ENCODE measurements around the gene GJD3. TPM values are rescaled to one million over a fixed set of nuclear protein-coding genes. Genes with fewer than 3 reads are reported as not detected.
"Not testable (repeated sequence)": the region's sequence is repeated elsewhere in the genome, so short reads cannot be mapped to it uniquely, and the experiment has no call there.

Gene GJD3
- total RNA-seq, 2 donors from 2014 or later, result not detected

- DNase-seq (ENCODE audit: low spot score in 2 of 2), result no peak
- peaks cover 0 to 12% of the 10 kb centered on the region in 2 donors for H3K9me3 Mint-ChIP-seq
- H3K27ac Mint-ChIP-seq, result peak overlapping the region in 1 of 2 donors; percentile 66
- no peak for ATAC-seq
- peaks cover 0 to 13% of the 10 kb centered on the region in 2 donors for H3K36me3 Mint-ChIP-seq
These were observed 9.5 kb upstream of the GJD3 start for GRCh38 chr17:40373999-40374398.

GRCh38 chr17:40373324-40373723, 8.8 kb upstream of the GJD3 start:
- H3K36me3 Mint-ChIP-seq, result peaks cover 0 to 13% of the 10 kb centered on the region in 2 donors
- H3K9me3 Mint-ChIP-seq, result peaks cover 0 to 12% of the 10 kb centered on the region in 2 donors
- H3K27ac Mint-ChIP-seq, result peak overlapping the region; percentile 3 to 66
- peak in 1 of 2 donors; percentile 14 for DNase-seq (ENCODE audit: low spot score in 2 of 2)
- peak; percentile 81 to 92 for ATAC-seq

- DNase-seq (ENCODE audit: low spot score in 2 of 2); ATAC-seq: not testable (repeated sequence)
- Mint-ChIP-seq H3K36me3 (peaks cover 0 to 13% of the 10 kb centered on the region in 2 donors), H3K9me3 (peaks cover 0 to 12% of the 10 kb centered on the region in 2 donors), H3K27ac (peak overlapping the region; percentile 58 to 66)
These were observed 8.1 kb upstream of the GJD3 start for GRCh38 chr17:40372644-40373043.

GRCh38 chr17:40372031-40372430, 7.5 kb upstream of the GJD3 start:
- Mint-ChIP-seq H3K36me3 (peaks cover 0 to 11% of the 10 kb centered on the region in 2 donors), H3K27ac (peak overlapping the region in 1 of 2 donors; percentile 66), H3K9me3 (peaks cover 0 to 11% of the 10 kb centered on the region in 2 donors)
- ATAC-seq (no peak), DNase-seq (ENCODE audit: low spot score in 2 of 2) (peak in 1 of 2 donors; percentile 35)

- H3K27ac Mint-ChIP-seq, result peak overlapping the region in 1 of 2 donors; percentile 47
- peaks cover 0 to 5% of the 10 kb centered on the region in 2 donors for H3K9me3 Mint-ChIP-seq
These were observed 6.9 kb upstream of the GJD3 start for GRCh38 chr17:40371261-40371929.

GRCh38 chr17:40369923-40370322, 5.4 kb upstream of the GJD3 start:
- DNase-seq (ENCODE audit: low spot score in 2 of 2) (peak in 1 of 2 donors; percentile 44), ATAC-seq (no peak)
- H3K27ac Mint-ChIP-seq, result no peak overlapping the region
- H3K9me3 Mint-ChIP-seq, result peaks cover 0 to 4% of the 10 kb centered on the region in 2 donors
- peaks cover 0 to 5% of the 10 kb centered on the region in 2 donors for H3K36me3 Mint-ChIP-seq

More at GRCh38 chr17:40371261-40371929, 6.9 kb upstream of the GJD3 start:
- DNase-seq (ENCODE audit: low spot score in 2 of 2) (peak in 1 of 2 donors; percentile 46), ATAC-seq (peak in 1 of 2 donors; percentile 69)
- peaks cover 0 to 5% of the 10 kb centered on the region in 2 donors for H3K36me3 Mint-ChIP-seq

- not testable (repeated sequence) for H3K36me3 Mint-ChIP-seq, ATAC-seq, H3K27ac Mint-ChIP-seq, H3K9me3 Mint-ChIP-seq
- DNase-seq (ENCODE audit: low spot score in 2 of 2), result peak in 1 of 2 donors; percentile 16
These were observed 3.2 kb upstream of the GJD3 start for GRCh38 chr17:40367728-40368127.

- Mint-ChIP-seq H3K27ac (no peak overlapping the region), H3K9me3 (peaks cover 0 to 4% of the 10 kb centered on the region in 2 donors), H3K36me3 (peaks cover 0 to 5% of the 10 kb centered on the region in 2 donors)
- no peak for ATAC-seq
- no peak for DNase-seq (ENCODE audit: low spot score in 2 of 2)
These were observed 2.5 kb upstream of the GJD3 start for GRCh38 chr17:40366861-40367518.

GRCh38 chr17:40366076-40366860, 1.7 kb upstream of the GJD3 start:
- Mint-ChIP-seq H3K27ac (no peak overlapping the region), H3K9me3 (peaks cover 0 to 2% of the 10 kb centered on the region in 2 donors), H3K36me3 (peaks cover 0 to 2% of the 10 kb centered on the region in 2 donors)
- DNase-seq (ENCODE audit: low spot score in 2 of 2) (no peak), ATAC-seq (no peak)

GRCh38 chr17:40364906-40365305, 369 bp upstream of the GJD3 start:
- Mint-ChIP-seq H3K36me3 (no peaks in the 10 kb centered on the region), H3K9me3 (no peaks in the 10 kb centered on the region), H3K27ac (no peak overlapping the region)
- no peak for ATAC-seq
- DNase-seq (ENCODE audit: low spot score in 2 of 2), result no peak

GRCh38 chr17:40363111-40363827, 1.3 kb downstream of the GJD3 start:
- H3K9me3 Mint-ChIP-seq, result no peaks in the 10 kb centered on the region
- no peaks in the 10 kb centered on the region for H3K36me3 Mint-ChIP-seq
- peak; percentile 35 to 43 for ATAC-seq
- H3K27ac Mint-ChIP-seq, result no peak overlapping the region
- DNase-seq (ENCODE audit: low spot score in 2 of 2), result peak; percentile 38 to 68

- Mint-ChIP-seq H3K9me3 (no peaks in the 10 kb centered on the region), H3K36me3 (no peaks in the 10 kb centered on the region), H3K27ac (peak overlapping the region in 1 of 2 donors; percentile 87)
- DNase-seq (ENCODE audit: low spot score in 2 of 2) (peak; percentile 91), ATAC-seq (peak; percentile 90 to 93)
These were observed 1.8 kb downstream of the GJD3 start for GRCh38 chr17:40362696-40363110.

- DNase-seq (ENCODE audit: low spot score in 2 of 2), result no peak
- H3K36me3 Mint-ChIP-seq, result no peaks in the 10 kb centered on the region
- peak; percentile 11 to 54 for ATAC-seq
- peak overlapping the region in 1 of 2 donors; percentile 87 for H3K27ac Mint-ChIP-seq
- H3K9me3 Mint-ChIP-seq, result no peaks in the 10 kb centered on the region
These were observed 2.4 kb downstream of the GJD3 start for GRCh38 chr17:40361925-40362695.

GRCh38 chr17:40361063-40361924, 3.2 kb downstream of the GJD3 start:
- ATAC-seq (no peak), DNase-seq (ENCODE audit: low spot score in 2 of 2) (no peak)
- no peak overlapping the region for H3K27ac Mint-ChIP-seq
- H3K9me3 Mint-ChIP-seq, result no peaks in the 10 kb centered on the region
- H3K36me3 Mint-ChIP-seq, result no peaks in the 10 kb centered on the region

- DNase-seq (ENCODE audit: low spot score in 2 of 2), result no peak
- no peaks in the 10 kb centered on the region for H3K36me3 Mint-ChIP-seq
- H3K27ac Mint-ChIP-seq, result no peak overlapping the region
- no peaks in the 10 kb centered on the region for H3K9me3 Mint-ChIP-seq
- no peak for ATAC-seq
These were observed 4.4 kb downstream of the GJD3 start for GRCh38 chr17:40360091-40360490.

All from activated naive CD4-positive, alpha-beta T cell treated with anti-CD3 and anti-CD28 coated beads, Interleukin-2, amount 50 U/mL, for 72 hours (primary cell).